DMS53 treated with DMSO at 0.1 percent for 48 hours (cell line): ENCODE measurements around the gene KLHL34.
A peak's percentile ranks its signal among the peaks of the same experiment; 100 is the strongest.

Source experiments
- DNase-seq: peaks from one replicate; lab custom pipeline; 2025; ENCODE audit not compliant: unreplicated experiment; lab: John Stamatoyannopoulos, UW

The KLHL34 gene

GRCh38 chrX:21658152-21658737 is at the start of gene KLHL34:
TSS of gene KLHL34 (minus strand) at chrX:21658330. CDS start at chrX:21657788, 542 bp downstream.
- no peak for DNase-seq

GRCh38 chrX:21705225-21705624 is 47.1 kb upstream of the KLHL34 start:
- DNase-seq, result no peak

GRCh38 chrX:21702725-21703124 is 44.6 kb upstream of the KLHL34 start:
- DNase-seq, result no peak

GRCh38 chrX:21700967-21701366 is 42.8 kb upstream of the KLHL34 start:
- DNase-seq, result no peak

GRCh38 chrX:21700275-21700674 is 42.1 kb upstream of the KLHL34 start:
- no peak for DNase-seq

GRCh38 chrX:21699136-21699535 is 41.0 kb upstream of the KLHL34 start:
- DNase-seq, result no peak

GRCh38 chrX:21698272-21698671 is 40.1 kb upstream of the KLHL34 start:
- no peak for DNase-seq

GRCh38 chrX:21691512-21692018 is 33.4 kb upstream of the KLHL34 start:
- no peak for DNase-seq

- no peak for DNase-seq
Observed at GRCh38 chrX:21683941-21684340, 25.8 kb upstream of the KLHL34 start.

- no peak for DNase-seq
Observed at GRCh38 chrX:21678048-21678612, 20.0 kb upstream of the KLHL34 start.

- DNase-seq, result no peak
Observed at GRCh38 chrX:21675931-21676330, 17.8 kb upstream of the KLHL34 start.

- peak; percentile 16 for DNase-seq
Observed at GRCh38 chrX:21674430-21675186, 16.5 kb upstream of the KLHL34 start.

GRCh38 chrX:21666679-21667078 is 8.5 kb upstream of the KLHL34 start:
- no peak for DNase-seq

- no peak for DNase-seq
Observed at GRCh38 chrX:21666252-21666651, 8.1 kb upstream of the KLHL34 start.

- DNase-seq, result no peak
Observed at GRCh38 chrX:21662761-21663160, 4.6 kb upstream of the KLHL34 start.

- DNase-seq, result no peak
Observed at GRCh38 chrX:21661316-21661715, 3.2 kb upstream of the KLHL34 start.

- no peak for DNase-seq
Observed at GRCh38 chrX:21660156-21660555, 2.0 kb upstream of the KLHL34 start.

GRCh38 chrX:21659320-21659719 is 1.2 kb upstream of the KLHL34 start:
- no peak for DNase-seq

GRCh38 chrX:21658746-21659145 is 616 bp upstream of the KLHL34 start:
- DNase-seq, result no peak

GRCh38 chrX:21657318-21658151 is 595 bp downstream of the KLHL34 start:
- no peak for DNase-seq

GRCh38 chrX:21656587-21657317 is 1.4 kb downstream of the KLHL34 start:
- DNase-seq, result no peak
